ENCODE data around the gene GPRC5B. TPM values are rescaled to one million over a fixed set of nuclear protein-coding genes. Genes with fewer than 3 reads are reported as not detected.

GPRC5B gene
- total and polyA plus RNA-seq, 5 donors = 56.4 to 86.8 (median 82.4) TPM

DNA sequence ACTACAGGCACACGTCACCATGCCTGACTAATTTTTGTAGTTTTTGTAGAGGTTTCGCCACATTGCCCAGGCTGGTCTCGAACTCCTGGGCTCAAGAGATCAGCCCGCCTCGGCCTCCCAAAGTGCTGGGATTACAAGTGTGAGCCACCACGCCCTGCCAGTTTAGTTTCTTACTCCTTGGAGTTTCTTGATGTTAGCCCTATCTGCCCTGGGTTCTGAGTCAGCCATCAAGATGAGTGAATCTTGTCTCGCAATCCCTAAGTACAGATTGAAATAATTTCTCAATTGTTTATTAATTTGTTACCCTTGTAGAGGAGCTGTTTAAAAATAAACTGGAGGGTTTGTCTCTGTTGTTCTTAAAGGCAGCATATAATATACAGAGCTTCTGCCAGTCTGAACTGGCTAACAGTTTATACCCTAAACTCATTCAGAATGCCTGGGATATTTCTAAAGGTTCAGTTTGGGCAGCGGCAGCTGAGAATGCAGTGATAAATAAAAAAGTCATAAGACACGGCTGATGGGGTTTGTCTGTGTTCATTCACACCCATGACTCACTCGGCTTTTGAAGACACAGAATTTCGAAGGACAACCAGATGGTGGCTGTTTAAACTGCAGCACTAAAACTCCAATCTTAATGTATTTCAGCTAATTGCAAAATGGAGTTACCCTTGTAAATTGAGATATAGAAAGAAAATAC is 39.6 kb downstream of the GPRC5B start:
- Histone ChIP-seq H3K9me3 (ENCODE audit: control insufficient read depth, low read length) (no peaks in the 10 kb centered on the region), H3K27ac (ENCODE audit: low read length) (peak overlapping the region; percentile 33), H3K4me3 (ENCODE audit: low read length) (no peak overlapping the region), H3K27me3 (ENCODE audit: control insufficient read depth, insufficient read depth) (no peaks in the 10 kb centered on the region), H3K4me1 (ENCODE audit: control insufficient read depth, insufficient read depth, low read length) (no peaks in the 10 kb centered on the region)
- ATAC-seq (no peak), DNase-seq (peak in 1 of 3 donors; percentile 25)
- intact Hi-C loops (cut with DNase I) = loop anchor here in 1 of 4 donors (5.0 kb wide), 1 partner anchor 37 kb away; the partner anchor contains the start of gene GPRC5B
- WGBS = 77% methylated on average over 11 of the region's 11 CpGs

DNA sequence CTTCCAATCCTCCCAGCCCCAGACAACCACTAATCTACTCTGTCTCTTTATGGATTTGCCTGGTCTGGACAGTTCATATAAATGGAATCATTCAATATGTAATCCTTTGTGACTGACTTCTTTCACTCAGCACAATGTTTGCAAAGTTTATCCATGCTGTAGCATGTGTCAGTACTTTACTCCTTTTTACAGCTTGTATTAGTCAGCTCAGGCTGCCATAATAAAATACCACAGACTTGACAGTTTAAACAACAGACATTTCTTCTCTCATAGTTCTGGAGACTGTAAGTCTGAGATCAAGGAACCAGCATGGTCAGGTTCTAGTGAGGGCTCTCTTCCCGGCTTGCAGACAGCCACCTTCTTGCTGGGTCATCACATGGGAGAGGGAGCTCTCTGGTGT is 41.3 kb downstream of the GPRC5B start:
- 79% methylated on average over 1 of the region's 1 CpG for WGBS
- no peak overlapping the region for H3K27ac ChIP-seq (ENCODE audit: low read length)
- ATAC-seq = no peak
- H3K4me3 ChIP-seq (ENCODE audit: low read length) = no peak overlapping the region
- intact Hi-C loops (cut with DNase I) = loop anchor here in 1 of 4 donors (5.0 kb wide), 1 partner anchor 39 kb away; the partner anchor contains the start of gene GPRC5B
- no peak for DNase-seq
- H3K9me3 ChIP-seq (ENCODE audit: control insufficient read depth, low read length) = no peaks in the 10 kb centered on the region
- no peaks in the 10 kb centered on the region for H3K27me3 ChIP-seq (ENCODE audit: control insufficient read depth, insufficient read depth)
- H3K4me1 ChIP-seq (ENCODE audit: control insufficient read depth, insufficient read depth, low read length) = no peaks in the 10 kb centered on the region

DNA sequence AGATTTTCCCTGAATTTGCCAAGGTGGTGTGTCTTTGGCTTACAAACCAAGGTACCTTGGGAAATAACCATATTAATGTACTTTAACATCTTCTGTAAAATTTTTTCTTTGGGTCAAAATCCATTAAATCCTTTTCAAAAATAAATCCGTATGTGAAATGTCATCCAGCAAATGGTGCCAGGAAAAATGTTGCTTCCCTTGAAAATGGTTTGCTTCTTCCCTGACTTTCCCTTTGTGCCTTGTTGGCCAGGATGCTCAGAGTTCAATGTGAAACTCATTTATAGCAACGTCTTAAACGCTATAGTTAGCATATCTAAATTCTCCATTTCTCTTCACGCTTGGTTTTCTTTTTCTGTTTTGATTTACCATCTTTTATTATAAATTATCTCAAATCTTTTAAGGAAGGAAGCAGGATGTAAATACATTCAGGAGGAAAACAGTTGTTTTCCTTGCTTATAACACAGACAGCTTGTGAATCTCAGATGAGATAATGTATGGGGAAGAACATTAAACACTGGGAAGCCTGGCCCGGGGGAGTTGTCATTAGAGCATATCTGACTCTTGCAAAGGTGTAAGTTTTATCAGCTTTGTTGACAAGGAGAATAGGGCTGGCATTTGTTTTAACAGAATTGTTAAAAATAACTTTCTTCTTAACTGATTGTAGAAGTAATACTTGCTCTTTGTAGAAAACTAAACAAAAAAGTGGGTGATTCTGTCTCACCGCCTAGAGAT is 42.1 kb downstream of the GPRC5B start:
- WGBS = 41% methylated on average over 6 of the region's 6 CpGs
- ATAC-seq = no peak
- no peak overlapping the region for H3K27ac ChIP-seq (ENCODE audit: low read length)

DNA sequence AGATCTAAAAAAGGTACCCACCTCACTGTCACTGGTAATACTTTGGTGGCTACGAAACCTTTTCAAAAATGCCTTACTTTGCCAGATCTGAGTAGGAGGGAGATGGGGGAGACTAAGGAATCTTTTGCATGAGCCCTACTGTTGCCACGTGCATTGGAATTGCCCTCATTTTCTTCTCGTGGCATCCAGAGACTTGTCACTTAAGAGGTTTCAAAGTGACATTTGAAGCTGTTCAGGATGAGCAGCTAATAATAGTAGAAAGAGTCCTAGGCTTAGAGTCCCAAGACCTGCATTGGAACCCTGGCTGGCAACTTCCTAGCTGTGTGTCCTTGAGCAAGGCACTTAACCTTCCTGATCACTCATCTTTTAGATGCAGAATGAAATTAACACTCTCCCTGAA is 43.5 kb downstream of the GPRC5B start:
- DNase-seq (no peak), ATAC-seq (peak; percentile 80 to 81)
- Histone ChIP-seq H3K9me3 (ENCODE audit: control insufficient read depth, low read length) (no peaks in the 10 kb centered on the region), H3K4me1 (ENCODE audit: control insufficient read depth, insufficient read depth, low read length) (no peaks in the 10 kb centered on the region), H3K27ac (ENCODE audit: low read length) (peak overlapping the region; percentile 78), H3K27me3 (ENCODE audit: control insufficient read depth, insufficient read depth) (no peaks in the 10 kb centered on the region), H3K4me3 (ENCODE audit: low read length) (no peak overlapping the region)
- intact Hi-C loops (cut with DNase I) = loop anchor here in 1 of 4 donors (5.0 kb wide), 1 partner anchor 41 kb away; the partner anchor contains the start of gene GPRC5B
- 66% methylated on average over 3 of the region's 3 CpGs for WGBS

More for the DNA sequence above, 42.1 kb downstream of the GPRC5B start:
- intact Hi-C loops (cut with DNase I) = loop anchor here in 1 of 4 donors (5.0 kb wide), 1 partner anchor 40 kb away; the partner anchor contains the start of gene GPRC5B
- no peaks in the 10 kb centered on the region for H3K9me3 ChIP-seq (ENCODE audit: control insufficient read depth, low read length)
- no peaks in the 10 kb centered on the region for H3K4me1 ChIP-seq (ENCODE audit: control insufficient read depth, insufficient read depth, low read length)
- no peak overlapping the region for H3K4me3 ChIP-seq (ENCODE audit: low read length)
- H3K27me3 ChIP-seq (ENCODE audit: control insufficient read depth, insufficient read depth) = no peaks in the 10 kb centered on the region
- no peak for DNase-seq

DNA sequence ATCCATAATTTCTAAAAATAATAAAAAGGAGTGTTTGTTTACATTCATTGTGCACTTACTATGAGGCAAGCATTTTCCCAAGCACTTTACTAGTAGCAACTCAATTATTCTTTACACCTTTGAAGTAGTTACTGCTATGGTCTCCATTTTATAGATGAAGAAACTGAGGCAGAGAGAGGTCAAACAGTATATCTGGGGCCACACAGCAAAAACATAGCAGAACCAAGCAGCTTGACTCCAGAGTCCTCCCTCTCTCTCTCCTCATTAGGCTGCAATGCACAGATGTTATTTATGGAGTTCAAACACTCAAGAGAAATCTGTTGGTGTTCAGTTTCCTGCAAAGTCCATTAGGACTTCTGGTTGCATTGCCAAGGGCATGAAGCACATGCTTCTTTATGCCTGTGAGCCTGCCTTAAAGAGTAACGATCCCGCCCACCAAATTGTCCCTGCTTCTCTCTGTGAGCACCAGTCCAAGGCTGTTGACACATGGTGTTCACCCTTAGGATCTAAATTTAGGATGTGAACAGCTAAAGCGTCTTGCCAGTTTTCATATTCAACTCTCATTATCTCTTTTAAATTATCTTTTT is 44.0 kb downstream of the GPRC5B start:
- Histone ChIP-seq H3K9me3 (ENCODE audit: control insufficient read depth, low read length) (no peaks in the 10 kb centered on the region), H3K27ac (ENCODE audit: low read length) (peak overlapping the region; percentile 93), H3K27me3 (ENCODE audit: control insufficient read depth, insufficient read depth) (no peaks in the 10 kb centered on the region), H3K4me1 (ENCODE audit: control insufficient read depth, insufficient read depth, low read length) (no peaks in the 10 kb centered on the region), H3K4me3 (ENCODE audit: low read length) (no peak overlapping the region)
- ATAC-seq (peak; percentile 88 to 92), DNase-seq (peak in 2 of 3 donors; percentile 28 to 63)
- 31% methylated on average over 3 of the region's 3 CpGs for WGBS
- intact Hi-C loops (cut with DNase I) = loop anchor here in 1 of 4 donors (5.0 kb wide), 1 partner anchor 42 kb away; the partner anchor contains the start of gene GPRC5B

DNA sequence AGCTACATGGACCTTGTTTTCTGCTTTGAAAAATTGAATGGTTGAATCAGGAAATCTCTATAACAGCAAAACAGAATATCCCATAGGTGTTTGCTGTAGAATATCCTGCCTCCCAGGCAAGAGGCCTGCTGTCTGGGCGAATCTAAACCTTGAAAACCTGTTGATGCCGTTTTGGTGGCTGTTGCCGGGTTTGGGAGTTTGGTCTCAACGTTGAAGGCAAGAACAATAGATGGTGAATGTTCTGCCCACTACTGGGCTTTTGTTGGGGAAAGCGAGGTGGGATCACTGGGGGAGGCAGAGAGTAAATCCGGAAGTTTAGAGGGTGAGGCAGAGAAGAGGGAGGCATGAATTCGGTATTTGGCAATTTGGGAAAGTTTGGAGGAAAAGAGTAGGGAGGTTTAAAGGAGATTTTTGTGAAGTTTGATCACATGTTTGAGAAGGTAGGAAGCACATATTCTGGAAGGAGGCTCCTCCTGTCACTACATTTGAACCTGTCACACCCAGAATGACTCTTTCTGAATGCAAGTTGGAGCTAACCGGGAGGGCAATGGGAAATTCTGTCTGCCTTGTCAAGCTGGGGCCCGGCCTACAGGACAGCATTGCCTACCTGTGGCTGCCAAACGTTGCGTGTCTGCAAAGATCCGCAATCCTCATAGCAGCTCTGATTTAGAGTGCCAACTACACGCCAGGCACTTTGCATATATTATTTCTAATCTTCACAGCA is 46.5 kb downstream of the GPRC5B start:
- no peak for DNase-seq
- 80% methylated on average over 13 of the region's 13 CpGs for WGBS
- intact Hi-C loops (cut with DNase I) = no loop called here
- H3K27ac ChIP-seq (ENCODE audit: low read length) = peak overlapping the region; percentile 20
- H3K4me1 ChIP-seq (ENCODE audit: control insufficient read depth, insufficient read depth, low read length) = no peaks in the 10 kb centered on the region
- no peak for ATAC-seq
- H3K27me3 ChIP-seq (ENCODE audit: control insufficient read depth, insufficient read depth) = no peaks in the 10 kb centered on the region
- no peaks in the 10 kb centered on the region for H3K9me3 ChIP-seq (ENCODE audit: control insufficient read depth, low read length)
- no peak overlapping the region for H3K4me3 ChIP-seq (ENCODE audit: low read length)

DNA sequence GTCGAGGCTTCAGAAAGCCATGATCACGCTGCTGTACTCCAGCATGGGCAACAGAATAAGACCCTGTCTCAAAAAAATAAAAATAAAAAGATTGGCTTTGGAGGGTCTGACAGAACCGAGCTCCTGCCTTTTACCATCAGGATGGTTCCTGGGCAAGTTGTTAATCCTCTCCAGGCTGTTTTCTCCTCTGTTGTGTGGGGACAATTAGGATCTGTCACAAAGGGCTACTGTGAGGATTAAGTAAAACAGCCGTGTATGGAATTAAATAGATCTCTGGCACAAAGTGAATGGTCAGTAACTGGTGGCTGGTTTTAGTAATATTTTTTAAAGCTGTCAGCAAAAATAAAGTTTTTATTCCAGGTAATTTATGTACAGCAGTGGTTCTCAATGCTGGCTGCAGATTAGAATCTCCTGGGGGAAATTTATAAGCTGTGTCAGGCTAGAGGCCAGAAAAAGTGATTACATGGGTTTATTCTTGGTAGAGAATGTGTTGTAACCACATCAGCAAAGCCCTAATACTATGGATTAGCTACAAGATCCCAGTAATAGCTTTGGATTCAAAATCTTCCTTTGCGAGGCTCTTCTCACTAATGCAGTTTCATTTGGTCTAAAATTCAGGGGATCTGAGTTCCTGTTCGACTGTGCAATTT is 47.2 kb downstream of the GPRC5B start:
- Histone ChIP-seq H3K9me3 (ENCODE audit: control insufficient read depth, low read length) (no peaks in the 10 kb centered on the region), H3K4me3 (ENCODE audit: low read length) (no peak overlapping the region), H3K4me1 (ENCODE audit: control insufficient read depth, insufficient read depth, low read length) (no peaks in the 10 kb centered on the region), H3K27ac (ENCODE audit: low read length) (no peak overlapping the region), H3K27me3 (ENCODE audit: control insufficient read depth, insufficient read depth) (no peaks in the 10 kb centered on the region)
- 82% methylated on average over 6 of the region's 6 CpGs for whole genome bisulfite sequencing
- ATAC-seq (no peak), DNase-seq (no peak)
- intact Hi-C loops (cut with DNase I) = no loop called here

DNA sequence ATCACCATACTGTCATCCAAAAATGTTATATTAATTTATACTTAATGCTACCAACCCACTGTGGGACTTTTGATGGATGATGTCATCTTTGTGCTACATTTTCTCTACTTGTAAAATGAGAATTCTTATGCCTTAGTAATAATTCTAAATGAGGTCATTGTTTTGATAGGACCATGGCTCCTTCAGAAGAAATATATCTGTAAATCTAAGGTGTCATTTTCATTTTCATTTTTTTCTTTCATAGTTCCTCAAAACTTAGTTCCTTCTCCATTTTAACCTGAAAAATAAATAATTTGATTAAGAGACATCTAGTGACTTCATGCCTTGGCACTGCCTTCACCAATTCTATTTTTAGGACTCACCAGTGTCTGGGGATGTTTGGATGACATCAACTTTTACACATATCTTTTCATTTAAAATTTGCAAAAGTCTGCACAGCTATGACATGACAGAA is 48.7 kb downstream of the GPRC5B start:
- no peak overlapping the region for H3K27ac ChIP-seq (ENCODE audit: low read length)
- no peaks in the 10 kb centered on the region for H3K9me3 ChIP-seq (ENCODE audit: control insufficient read depth, low read length)
- intact Hi-C loops (cut with DNase I) = no loop called here
- H3K27me3 ChIP-seq (ENCODE audit: control insufficient read depth, insufficient read depth) = no peaks in the 10 kb centered on the region
- no peak overlapping the region for H3K4me3 ChIP-seq (ENCODE audit: low read length)
- H3K4me1 ChIP-seq (ENCODE audit: control insufficient read depth, insufficient read depth, low read length) = no peaks in the 10 kb centered on the region
- DNase-seq = no peak
- no peak for ATAC-seq

DNA sequence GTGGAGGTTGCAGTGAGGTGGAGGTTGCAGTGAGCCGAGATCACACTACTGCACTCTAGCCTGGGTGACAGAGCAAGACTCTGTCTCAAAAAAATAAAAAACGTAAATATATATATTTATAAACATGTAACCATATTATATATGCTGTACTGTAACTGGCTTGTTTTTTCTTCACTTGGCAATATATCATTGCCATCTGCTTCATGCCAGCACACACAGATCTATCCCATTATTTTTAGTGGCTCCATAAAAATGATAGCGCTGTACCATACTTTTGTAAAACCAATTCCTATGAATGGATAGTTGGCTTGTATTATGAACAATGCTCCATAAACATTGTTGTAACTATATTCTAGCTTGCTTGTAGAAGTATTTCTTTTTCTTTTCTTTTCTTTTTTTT is 49.5 kb downstream of the GPRC5B start:
- H3K9me3 ChIP-seq (ENCODE audit: control insufficient read depth, low read length) = no peaks in the 10 kb centered on the region
- no peaks in the 10 kb centered on the region for H3K4me1 ChIP-seq (ENCODE audit: control insufficient read depth, insufficient read depth, low read length)
- H3K4me3 ChIP-seq (ENCODE audit: low read length) = no peak overlapping the region
- H3K27me3 ChIP-seq (ENCODE audit: control insufficient read depth, insufficient read depth) = no peaks in the 10 kb centered on the region
- WGBS = 96% methylated on average over 3 of the region's 3 CpGs
- no peak for DNase-seq
- intact Hi-C loops (cut with DNase I) = no loop called here
- ATAC-seq = no peak
- no peak overlapping the region for H3K27ac ChIP-seq (ENCODE audit: low read length)

DNA sequence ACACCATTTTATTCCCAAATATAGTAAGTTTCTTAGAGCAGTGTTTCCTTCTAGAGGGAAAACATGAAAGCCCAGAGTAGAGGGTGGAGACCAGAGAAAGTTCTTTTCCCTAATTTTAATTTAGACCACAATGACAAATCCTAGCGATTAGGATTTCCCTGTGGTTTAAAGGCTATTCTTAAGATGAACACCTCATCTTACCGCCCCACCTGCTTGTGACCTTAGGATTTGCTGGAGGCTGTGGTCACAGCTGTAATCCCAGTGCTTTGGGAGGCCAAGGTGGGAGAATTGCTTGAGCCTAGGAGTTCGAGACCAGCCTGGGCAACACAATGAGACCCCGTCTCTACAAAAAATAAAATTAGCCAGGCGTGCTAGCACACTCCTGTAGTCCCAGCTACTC is 51.1 kb downstream of the GPRC5B start:
- DNase-seq (no peak), ATAC-seq (no peak)
- WGBS = 98% methylated on average over 5 of the region's 5 CpGs
- intact Hi-C loops (cut with DNase I) = no loop called here
- Histone ChIP-seq H3K27me3 (ENCODE audit: control insufficient read depth, insufficient read depth) (no peaks in the 10 kb centered on the region), H3K4me1 (ENCODE audit: control insufficient read depth, insufficient read depth, low read length) (no peaks in the 10 kb centered on the region), H3K9me3 (ENCODE audit: control insufficient read depth, low read length) (no peaks in the 10 kb centered on the region), H3K27ac (ENCODE audit: low read length) (no peak overlapping the region), H3K4me3 (ENCODE audit: low read length) (no peak overlapping the region)
